Rectal smooth muscle tissue (tissue), 1 donor: ENCODE measurements around the gene PTPRA.
"Not testable (repeated sequence)": the region's sequence is repeated elsewhere in the genome, so short reads cannot be mapped to it uniquely, and the experiment has no call there.

Experiments
- H3K27ac ChIP-seq: one replicate; pipeline ENCODE4 v1.7.0; 2013; ENCODE audit warnings: low read depth, low read length, inconsistent platforms
- H3K27me3 ChIP-seq: one replicate; pipeline ENCODE4 v1.7.0; 2013; ENCODE audit warnings: low read length; ENCODE audit not compliant: control insufficient read depth, insufficient read depth
- H3K36me3 ChIP-seq: one replicate; pipeline ENCODE4 v1.7.0; 2013; ENCODE audit warnings: low read length; ENCODE audit not compliant: control insufficient read depth, insufficient read depth
- H3K4me1 ChIP-seq: one replicate; pipeline ENCODE4 v1.7.0; 2013; ENCODE audit warnings: low read length; ENCODE audit not compliant: control insufficient read depth, insufficient read depth
- H3K4me3 ChIP-seq: one replicate; pipeline ENCODE4 v1.7.0; 2013; ENCODE audit warnings: low read length
- H3K9ac ChIP-seq: one replicate; pipeline ENCODE4 v1.7.0; 2013; ENCODE audit warnings: low read length

Gene PTPRA

DNA sequence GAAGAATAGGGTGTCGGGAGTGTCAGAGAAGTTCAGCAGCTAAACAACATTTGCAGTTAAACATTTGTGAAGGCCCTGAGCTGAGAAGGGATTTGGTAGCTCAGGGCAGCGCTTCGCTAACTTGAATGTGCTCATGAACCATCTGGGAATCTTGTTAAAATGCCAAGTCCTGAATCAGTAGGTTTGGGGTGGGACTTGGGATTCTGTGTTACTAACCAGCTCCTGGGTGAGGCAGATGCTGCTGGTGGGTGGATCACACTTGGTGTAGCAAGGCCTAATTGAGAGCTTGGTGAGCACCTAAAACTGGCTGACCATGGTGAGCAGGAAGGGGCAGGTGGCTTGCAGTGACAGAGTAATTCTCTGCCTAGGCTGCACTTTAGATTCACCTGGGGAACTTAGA is 5.9 kb downstream of the PTPRA start:
- Histone ChIP-seq H3K36me3 (no peaks in the 10 kb centered on the region), H3K9ac (no peak overlapping the region), H3K27ac (no peak overlapping the region), H3K4me1 (peaks cover 5% of the 10 kb centered on the region), H3K4me3 (no peak overlapping the region), H3K27me3 (no peaks in the 10 kb centered on the region)

DNA sequence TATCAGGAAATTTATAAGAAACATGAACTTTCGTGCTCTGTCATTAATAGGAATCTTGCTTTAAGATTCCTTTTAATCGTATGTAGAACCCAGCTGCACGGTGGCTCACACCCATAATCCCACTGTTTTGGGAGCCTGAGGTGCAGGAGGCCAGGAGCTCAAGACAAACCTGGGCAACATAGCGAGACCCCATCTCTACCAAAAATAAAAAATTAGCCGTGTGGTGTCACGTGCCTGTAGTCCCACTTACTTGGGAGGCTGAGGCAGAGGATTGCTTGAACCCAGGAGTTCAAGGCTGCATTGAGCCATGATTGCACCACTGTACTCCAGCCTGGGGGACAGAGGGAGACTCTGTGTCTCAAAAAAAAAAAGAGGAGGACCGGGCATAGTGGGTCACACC is 7.4 kb downstream of the PTPRA start:
- Histone ChIP-seq H3K9ac (no peak overlapping the region), H3K27me3 (no peaks in the 10 kb centered on the region), H3K4me3 (no peak overlapping the region), H3K4me1 (no peaks in the 10 kb centered on the region), H3K36me3 (no peaks in the 10 kb centered on the region), H3K27ac (no peak overlapping the region)

- no peaks in the 10 kb centered on the region for H3K4me1 ChIP-seq
- H3K27ac ChIP-seq = no peak overlapping the region
- H3K36me3 ChIP-seq = no peaks in the 10 kb centered on the region
- H3K9ac ChIP-seq = no peak overlapping the region
- no peaks in the 10 kb centered on the region for H3K27me3 ChIP-seq
- H3K4me3 ChIP-seq = no peak overlapping the region
Measured at GRCh38 chr20:2883726-2884637, 10.7 kb downstream of the PTPRA start.

GRCh38 chr20:2887715-2888114 is 14.4 kb downstream of the PTPRA start:
- no peaks in the 10 kb centered on the region for H3K27me3 ChIP-seq
- no peak overlapping the region for H3K27ac ChIP-seq
- H3K4me1 ChIP-seq = no peaks in the 10 kb centered on the region
- no peak overlapping the region for H3K4me3 ChIP-seq
- no peak overlapping the region for H3K9ac ChIP-seq
- no peaks in the 10 kb centered on the region for H3K36me3 ChIP-seq

GRCh38 chr20:2888224-2888955 is 15.1 kb downstream of the PTPRA start:
- Histone ChIP-seq H3K36me3 (no peaks in the 10 kb centered on the region), H3K9ac (no peak overlapping the region), H3K27ac (no peak overlapping the region), H3K4me3 (no peak overlapping the region), H3K4me1 (no peaks in the 10 kb centered on the region), H3K27me3 (no peaks in the 10 kb centered on the region)

DNA sequence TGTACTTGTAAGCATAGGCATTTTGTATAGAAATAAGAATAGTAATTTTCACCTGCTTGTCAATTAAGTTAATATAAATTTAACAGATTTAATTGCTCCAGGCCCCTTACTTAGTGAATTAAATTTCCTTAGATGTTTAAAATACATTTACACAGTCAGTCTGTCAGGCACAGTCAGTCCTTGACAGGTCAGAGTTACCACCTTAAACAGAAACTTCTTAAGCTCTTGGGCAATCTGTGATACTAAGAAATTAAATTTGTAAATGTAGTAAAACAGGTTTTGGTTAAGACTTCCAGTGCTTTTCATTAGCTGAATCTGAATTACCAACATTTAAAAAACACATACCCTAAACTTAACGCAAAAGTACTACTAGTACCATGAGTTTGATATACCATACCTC is 15.9 kb downstream of the PTPRA start:
- H3K27ac ChIP-seq = no peak overlapping the region
- H3K4me3 ChIP-seq = no peak overlapping the region
- no peaks in the 10 kb centered on the region for H3K4me1 ChIP-seq
- no peak overlapping the region for H3K9ac ChIP-seq
- H3K36me3 ChIP-seq = no peaks in the 10 kb centered on the region
- no peaks in the 10 kb centered on the region for H3K27me3 ChIP-seq

GRCh38 chr20:2889797-2890196 is 16.5 kb downstream of the PTPRA start:
- no peaks in the 10 kb centered on the region for H3K4me1 ChIP-seq
- no peaks in the 10 kb centered on the region for H3K27me3 ChIP-seq
- H3K36me3 ChIP-seq = no peaks in the 10 kb centered on the region
- H3K27ac ChIP-seq = no peak overlapping the region
- no peak overlapping the region for H3K4me3 ChIP-seq
- H3K9ac ChIP-seq = no peak overlapping the region

DNA sequence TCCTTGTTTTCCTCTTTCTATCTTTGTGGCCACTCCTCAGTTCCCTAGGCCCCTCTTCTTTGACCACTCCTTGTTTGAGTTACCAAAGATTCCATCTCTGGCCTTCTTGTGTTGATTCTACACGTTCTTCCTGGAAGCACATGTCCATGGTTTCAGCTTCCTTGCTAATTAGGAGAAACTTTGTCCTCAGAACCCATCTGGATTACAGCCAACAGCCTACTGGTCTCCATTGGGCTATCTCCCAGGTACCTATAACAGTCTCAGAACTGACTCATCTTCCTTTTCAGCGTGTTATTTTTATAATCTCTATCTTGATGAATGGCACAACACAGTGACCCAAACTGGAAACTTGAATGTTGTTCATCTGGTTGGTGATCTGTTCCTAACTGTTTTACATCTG is 17.5 kb downstream of the PTPRA start:
- no peak overlapping the region for H3K27ac ChIP-seq
- no peaks in the 10 kb centered on the region for H3K4me1 ChIP-seq
- H3K36me3 ChIP-seq = no peaks in the 10 kb centered on the region
- H3K4me3 ChIP-seq = no peak overlapping the region
- no peaks in the 10 kb centered on the region for H3K27me3 ChIP-seq
- H3K9ac ChIP-seq = no peak overlapping the region

GRCh38 chr20:2891343-2891742 is 18.1 kb downstream of the PTPRA start:
- H3K4me3 ChIP-seq = no peak overlapping the region
- no peaks in the 10 kb centered on the region for H3K36me3 ChIP-seq
- no peak overlapping the region for H3K9ac ChIP-seq
- no peaks in the 10 kb centered on the region for H3K4me1 ChIP-seq
- H3K27me3 ChIP-seq = no peaks in the 10 kb centered on the region
- no peak overlapping the region for H3K27ac ChIP-seq

GRCh38 chr20:2892376-2892775 is 19.1 kb downstream of the PTPRA start:
- no peak overlapping the region for H3K27ac ChIP-seq
- no peaks in the 10 kb centered on the region for H3K27me3 ChIP-seq
- H3K9ac ChIP-seq = no peak overlapping the region
- no peaks in the 10 kb centered on the region for H3K36me3 ChIP-seq
- H3K4me3 ChIP-seq = no peak overlapping the region
- H3K4me1 ChIP-seq = no peaks in the 10 kb centered on the region

DNA sequence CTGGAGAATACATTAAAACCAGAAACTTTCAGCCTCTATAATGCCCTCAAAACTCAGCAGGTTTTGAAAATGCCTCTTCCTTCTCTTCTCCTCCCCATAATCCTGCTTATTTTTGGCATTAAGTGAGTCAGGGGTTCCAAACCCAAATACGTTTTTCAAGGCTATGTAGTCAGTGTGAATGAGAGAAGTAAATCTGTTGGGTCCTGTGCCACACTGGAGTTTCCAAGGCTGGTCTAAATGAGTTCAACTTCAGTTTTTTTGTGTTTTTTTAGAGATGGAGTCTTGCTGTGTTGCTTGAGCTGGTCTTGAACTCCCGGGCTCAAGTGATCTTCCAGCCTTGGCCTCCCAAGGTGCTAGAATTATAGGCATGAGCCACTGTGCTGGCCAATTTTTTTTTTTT is 20.9 kb downstream of the PTPRA start:
- Histone ChIP-seq H3K9ac (no peak overlapping the region), H3K27me3 (no peaks in the 10 kb centered on the region), H3K4me3 (no peak overlapping the region), H3K36me3 (no peaks in the 10 kb centered on the region), H3K27ac (no peak overlapping the region), H3K4me1 (no peaks in the 10 kb centered on the region)

DNA sequence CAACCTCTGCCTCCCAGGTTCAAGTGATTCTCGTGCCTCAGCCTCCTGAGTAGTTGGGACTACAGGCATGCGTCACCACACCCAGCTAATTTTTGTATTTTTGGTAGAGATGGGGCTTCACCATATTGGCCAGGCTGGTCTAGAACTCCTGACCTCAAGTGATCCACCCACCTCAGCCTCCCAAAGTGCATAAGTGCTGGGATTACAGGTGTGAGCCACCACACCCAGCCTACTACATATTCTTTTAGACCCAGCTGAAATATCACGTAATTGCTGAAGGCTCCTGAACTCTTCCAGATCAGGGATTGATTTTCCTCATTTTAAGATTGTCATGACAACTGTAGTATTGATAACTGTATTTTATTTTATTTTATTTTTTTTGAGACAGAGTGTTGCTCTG is 21.9 kb downstream of the PTPRA start:
- not testable (repeated sequence) for H3K27ac ChIP-seq, H3K36me3 ChIP-seq, H3K4me3 ChIP-seq, H3K4me1 ChIP-seq, H3K27me3 ChIP-seq, H3K9ac ChIP-seq

DNA sequence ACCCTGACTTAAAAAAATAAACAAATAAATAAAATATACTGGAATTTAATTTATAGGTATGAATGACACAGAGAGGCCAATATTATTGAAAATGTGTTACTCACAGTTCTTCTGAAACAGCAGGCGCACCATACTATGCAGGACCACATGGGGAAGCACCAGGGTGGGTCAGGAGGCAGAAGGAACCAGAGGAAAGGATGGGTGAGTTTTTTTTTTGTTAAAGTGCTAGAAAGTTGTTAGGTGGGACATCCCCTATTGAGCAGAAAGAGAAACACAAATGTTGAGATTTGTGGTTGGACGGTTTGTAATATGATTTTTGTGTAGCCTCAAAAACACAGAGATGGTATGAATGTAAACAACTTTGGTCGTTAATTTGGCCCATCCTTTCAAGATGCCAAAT is 26.0 kb downstream of the PTPRA start:
- H3K36me3 ChIP-seq = no peaks in the 10 kb centered on the region
- no peaks in the 10 kb centered on the region for H3K27me3 ChIP-seq
- no peak overlapping the region for H3K4me3 ChIP-seq
- H3K9ac ChIP-seq = no peak overlapping the region
- no peak overlapping the region for H3K27ac ChIP-seq
- H3K4me1 ChIP-seq = no peaks in the 10 kb centered on the region
